Adipocyte (in vitro differentiated cells): ENCODE results near the gene ACAP2.

Experiments used
- DNase-seq: peaks from one replicate; pipeline ENCODE4 v3.0.0-alpha.2; 2015; ENCODE audit warnings: low read depth
- H3K27me3 ChIP-seq: replicated peaks from 2 replicates; pipeline ENCODE4 v1.7.0; 2013; ENCODE audit warnings: mild to moderate bottlenecking, low read length, moderate library complexity; ENCODE audit not compliant: control insufficient read depth, insufficient read depth
- H3K36me3 ChIP-seq: 2 replicates; pipeline ENCODE4 v1.7.0; 2013; ENCODE audit warnings: low read length, mild to moderate bottlenecking, moderate library complexity; ENCODE audit not compliant: control insufficient read depth, insufficient read depth, severe bottlenecking
- H3K4me1 ChIP-seq: 2 replicates; pipeline ENCODE4 v1.7.0; 2013; ENCODE audit warnings: mild to moderate bottlenecking, low read length, moderate library complexity; ENCODE audit not compliant: control insufficient read depth, insufficient read depth
- H3K4me3 ChIP-seq: 2 replicates; pipeline ENCODE4 v1.7.0; 2013; ENCODE audit warnings: mild to moderate bottlenecking, low read length, moderate library complexity
- H3K9ac ChIP-seq: 2 replicates; pipeline ENCODE4 v1.7.0; 2013; ENCODE audit warnings: mild to moderate bottlenecking, low read length, moderate library complexity
- H3K9me3 ChIP-seq: 2 replicates; pipeline ENCODE4 v1.7.0; 2013; ENCODE audit warnings: mild to moderate bottlenecking, low read length, moderate library complexity; ENCODE audit not compliant: control insufficient read depth

ACAP2 gene

DNA sequence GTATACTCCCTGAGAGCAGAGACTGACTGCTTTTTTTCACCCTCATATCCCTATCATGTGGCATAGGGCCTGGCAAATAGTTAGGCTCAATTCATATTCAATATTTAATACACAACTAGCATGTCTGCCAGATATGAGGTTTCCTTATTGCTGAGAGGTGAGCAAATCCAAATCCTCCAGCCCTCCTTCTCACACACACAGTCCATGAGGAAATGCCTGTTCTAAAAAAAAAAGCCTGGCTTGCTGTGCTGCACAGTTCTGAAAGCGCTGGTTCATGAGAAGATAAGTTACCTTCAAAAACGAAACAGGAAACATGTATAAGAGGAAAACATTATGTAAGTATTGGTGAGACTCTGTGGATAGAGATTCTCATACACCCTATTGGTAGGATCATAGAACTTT, 15.5 kb upstream of the ACAP2 start:
- Histone ChIP-seq H3K9ac (no peak overlapping the region), H3K36me3 (no peaks in the 10 kb centered on the region), H3K27me3 (no peaks in the 10 kb centered on the region), H3K4me3 (no peak overlapping the region), H3K9me3 (no peaks in the 10 kb centered on the region), H3K4me1 (peaks cover 7% of the 10 kb centered on the region)
- no peak for DNase-seq

DNA sequence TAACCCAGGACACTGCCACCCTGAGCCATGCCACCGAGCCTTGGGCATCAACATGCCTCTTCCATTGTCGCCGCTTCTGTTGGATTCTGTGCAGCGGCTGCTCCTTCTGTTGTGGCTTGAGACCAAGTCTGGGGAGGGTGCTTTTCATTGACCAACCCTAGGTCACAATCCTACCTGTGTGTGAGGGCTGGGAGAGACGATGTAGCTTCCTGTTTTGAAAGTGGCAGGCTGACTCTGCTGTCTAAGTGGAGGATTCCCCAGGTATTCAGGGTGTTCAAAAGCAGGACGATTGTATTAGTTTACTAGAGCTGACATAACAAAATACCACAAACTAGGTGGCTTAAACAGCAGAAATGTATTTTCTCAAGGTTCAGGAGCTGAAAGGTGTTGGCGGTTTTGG, 13.0 kb upstream of the ACAP2 start:
- Histone ChIP-seq H3K4me3 (no peak overlapping the region), H3K27me3 (no peaks in the 10 kb centered on the region), H3K9me3 (no peaks in the 10 kb centered on the region), H3K9ac (no peak overlapping the region), H3K4me1 (peaks cover 8% of the 10 kb centered on the region), H3K36me3 (no peaks in the 10 kb centered on the region)
- DNase-seq, result no peak

DNA sequence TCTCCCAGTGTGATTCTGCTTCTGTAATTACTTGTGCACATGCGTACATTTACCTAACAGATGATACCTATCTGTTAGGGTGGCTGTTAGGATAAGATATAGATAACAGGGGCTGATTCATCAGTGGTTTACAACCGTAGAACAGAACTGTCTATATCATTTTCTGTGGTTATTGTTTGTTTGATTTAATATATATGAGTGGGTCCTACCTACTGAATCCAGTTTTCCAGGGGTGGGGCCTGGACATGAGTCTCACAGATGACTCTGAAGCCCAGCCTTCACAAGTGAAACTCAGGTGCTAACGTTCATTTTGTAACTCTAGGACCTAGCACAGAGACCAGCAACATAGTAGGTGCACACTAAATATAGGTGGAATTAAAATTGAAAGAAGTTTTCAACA, 10.4 kb upstream of the ACAP2 start:
- H3K9me3 ChIP-seq, result no peaks in the 10 kb centered on the region
- H3K36me3 ChIP-seq, result no peaks in the 10 kb centered on the region
- H3K9ac ChIP-seq, result no peak overlapping the region
- no peak for DNase-seq
- H3K27me3 ChIP-seq, result no peaks in the 10 kb centered on the region
- H3K4me1 ChIP-seq, result peaks cover 15% of the 10 kb centered on the region
- H3K4me3 ChIP-seq, result no peak overlapping the region

DNA sequence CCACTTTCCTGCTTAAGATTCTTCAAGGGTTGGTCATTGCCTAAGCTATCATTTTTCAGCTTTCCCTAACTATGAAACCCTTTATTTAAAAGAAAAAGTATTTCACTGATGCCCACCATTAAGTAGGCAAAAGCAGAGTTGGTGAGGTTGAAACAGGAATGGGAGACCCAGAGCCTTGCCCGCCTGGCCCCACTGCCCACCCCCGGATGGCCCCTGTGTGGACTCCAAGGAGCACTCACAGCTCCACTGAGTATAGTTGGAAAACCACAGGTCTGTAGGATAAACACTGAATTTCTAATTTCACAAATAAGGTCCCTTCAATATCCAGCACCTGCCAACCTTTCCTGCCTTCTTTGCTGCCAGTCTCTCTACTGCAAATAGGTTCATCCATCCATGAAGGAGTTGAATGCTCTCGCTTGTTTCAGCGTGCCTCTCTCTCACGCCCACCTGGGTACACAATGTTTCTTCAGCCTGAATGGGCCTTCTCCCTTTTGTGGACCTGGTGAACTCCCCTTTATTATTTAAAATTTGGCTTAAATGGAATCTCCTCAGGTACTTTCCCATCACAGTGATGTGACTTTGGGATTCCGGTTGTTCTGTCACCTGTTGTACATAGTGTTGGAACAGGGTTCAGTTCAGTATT, 8.7 kb upstream of the ACAP2 start:
- Histone ChIP-seq H3K9me3 (no peaks in the 10 kb centered on the region), H3K36me3 (no peaks in the 10 kb centered on the region), H3K9ac (peak overlapping the region; percentile 45), H3K4me1 (peaks cover 15% of the 10 kb centered on the region), H3K27me3 (no peaks in the 10 kb centered on the region), H3K4me3 (no peak overlapping the region)
- no peak for DNase-seq

DNA sequence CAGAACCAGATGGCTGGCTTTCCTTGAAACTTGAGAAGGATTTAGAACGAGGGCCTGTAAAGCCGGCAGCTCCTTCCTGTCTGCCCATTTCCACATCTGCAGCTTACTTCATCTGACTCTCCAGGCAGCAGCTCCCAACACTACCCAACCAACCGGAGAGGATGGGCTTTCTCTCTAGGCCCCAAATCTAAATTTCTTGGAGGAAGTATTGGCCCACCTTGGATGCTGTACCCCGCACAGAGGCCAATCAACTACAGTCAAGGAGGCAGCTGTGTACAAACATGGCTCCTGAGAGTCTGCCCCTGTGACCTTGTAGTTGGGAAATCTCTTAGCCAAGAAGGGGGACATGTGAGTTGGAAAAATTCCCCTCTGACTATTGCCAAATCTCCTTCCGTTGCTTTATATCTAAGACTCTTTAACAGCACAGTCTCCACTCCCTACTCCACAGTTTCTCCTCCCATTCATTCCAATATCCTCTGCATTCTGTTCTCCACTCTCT, 8.0 kb upstream of the ACAP2 start:
- Histone ChIP-seq H3K9ac (peak overlapping the region; percentile 67), H3K4me3 (peak overlapping the region; percentile 55), H3K36me3 (no peaks in the 10 kb centered on the region), H3K27me3 (no peaks in the 10 kb centered on the region), H3K9me3 (no peaks in the 10 kb centered on the region), H3K4me1 (peaks cover 15% of the 10 kb centered on the region)
- DNase-seq, result peak; percentile 93

DNA sequence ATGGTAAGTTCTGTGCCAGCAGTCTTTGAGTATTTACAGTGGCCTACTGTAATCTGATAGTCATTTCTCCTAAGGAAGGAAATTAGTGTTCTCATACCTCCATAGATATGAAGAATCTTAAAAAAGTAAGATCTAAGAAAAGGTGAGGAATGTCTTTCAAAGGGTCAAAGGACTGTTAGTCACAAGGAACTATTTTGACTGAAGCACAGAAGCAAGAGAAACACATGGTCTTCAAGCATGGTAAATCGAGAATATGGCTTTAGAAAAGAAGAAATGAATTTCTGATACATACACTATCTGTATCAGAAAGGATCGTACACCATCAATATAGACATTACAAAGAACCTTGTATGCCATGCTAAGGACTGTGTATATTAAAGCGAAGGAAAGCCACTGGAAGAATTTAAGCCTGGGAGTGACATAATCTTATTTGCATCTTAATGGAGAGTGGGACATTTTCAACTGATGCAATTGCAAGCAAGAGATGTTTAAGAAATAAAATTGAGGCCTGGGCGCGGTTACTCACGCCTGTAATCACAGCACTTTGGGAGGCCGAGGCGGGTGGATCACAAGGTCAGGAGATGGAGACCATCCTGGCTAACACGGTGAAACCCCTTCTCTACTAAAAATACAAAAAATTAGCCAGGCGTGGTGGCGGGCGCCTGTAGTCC, 5.5 kb upstream of the ACAP2 start:
- no peak overlapping the region for H3K9ac ChIP-seq
- DNase-seq, result no peak
- H3K4me1 ChIP-seq, result peaks cover 20% of the 10 kb centered on the region
- no peaks in the 10 kb centered on the region for H3K36me3 ChIP-seq
- no peaks in the 10 kb centered on the region for H3K9me3 ChIP-seq
- H3K27me3 ChIP-seq, result no peaks in the 10 kb centered on the region
- H3K4me3 ChIP-seq, result no peak overlapping the region

DNA sequence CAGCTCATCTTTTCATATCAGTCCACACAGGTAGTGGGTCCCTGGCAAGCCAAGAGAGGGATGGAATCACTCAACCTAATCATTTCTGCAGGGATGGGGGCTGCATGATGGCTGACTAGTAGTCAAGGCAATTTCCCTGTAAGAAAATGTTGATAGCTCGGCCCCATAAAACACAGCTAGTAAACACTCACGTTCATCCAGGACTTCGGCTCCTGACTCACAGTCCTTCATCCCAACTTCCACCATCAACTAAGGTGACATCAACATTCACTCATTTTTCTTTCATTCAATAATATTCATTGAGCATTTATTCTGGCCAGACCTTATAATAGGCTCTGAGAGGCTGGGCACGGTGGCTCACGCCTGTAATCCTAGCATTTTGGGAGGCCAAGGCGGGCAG, 4.4 kb upstream of the ACAP2 start:
- Histone ChIP-seq H3K36me3 (no peaks in the 10 kb centered on the region), H3K4me3 (no peak overlapping the region), H3K4me1 (peaks cover 21% of the 10 kb centered on the region), H3K27me3 (no peaks in the 10 kb centered on the region), H3K9ac (no peak overlapping the region), H3K9me3 (no peaks in the 10 kb centered on the region)
- no peak for DNase-seq

DNA sequence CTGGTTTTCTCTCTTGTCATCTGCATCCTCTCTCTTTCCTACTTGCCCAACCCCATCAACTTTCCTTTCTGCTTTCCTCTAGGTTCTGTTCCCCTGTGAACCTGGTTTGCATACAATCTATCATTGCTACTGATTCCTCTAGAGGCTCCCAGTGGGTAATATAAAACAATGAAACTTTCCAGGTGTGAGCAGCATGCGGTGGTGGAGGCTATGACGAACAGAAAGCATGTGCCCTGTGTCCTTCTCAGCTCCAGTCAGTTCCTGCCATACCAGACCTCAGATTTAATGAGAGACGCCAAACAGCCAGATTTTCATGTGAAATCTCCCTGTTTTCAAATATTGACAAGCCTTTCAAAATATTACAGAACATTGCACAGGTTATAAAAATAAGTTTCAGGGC, 3.5 kb upstream of the ACAP2 start:
- no peak for DNase-seq
- H3K27me3 ChIP-seq, result no peaks in the 10 kb centered on the region

DNA sequence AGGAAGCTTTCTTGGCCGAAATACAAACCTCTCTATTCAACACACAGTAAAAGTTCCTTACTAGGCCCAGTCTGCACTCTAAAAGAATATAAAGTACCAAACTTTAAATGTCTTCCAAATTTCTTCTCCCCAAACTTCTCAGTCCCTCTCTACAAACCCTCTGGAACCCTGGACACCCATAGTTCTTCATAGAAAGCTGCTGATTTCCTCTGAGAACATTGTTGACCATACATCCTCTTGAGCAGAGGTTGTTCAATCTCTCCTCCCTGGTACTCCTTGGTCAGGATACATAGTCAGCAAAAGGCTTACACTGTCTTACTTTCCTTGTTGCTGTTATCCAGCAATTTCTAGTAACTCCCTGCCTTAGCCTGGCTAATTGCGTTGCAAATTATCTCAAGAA, 3.1 kb upstream of the ACAP2 start:
- Histone ChIP-seq H3K4me1 (peaks cover 15% of the 10 kb centered on the region), H3K4me3 (no peak overlapping the region), H3K9me3 (no peaks in the 10 kb centered on the region), H3K9ac (no peak overlapping the region), H3K36me3 (no peaks in the 10 kb centered on the region), H3K27me3 (no peaks in the 10 kb centered on the region)
- no peak for DNase-seq

More for the DNA sequence above, 3.5 kb upstream of the ACAP2 start:
- H3K9me3 ChIP-seq, result no peaks in the 10 kb centered on the region
- no peak overlapping the region for H3K4me3 ChIP-seq
- no peaks in the 10 kb centered on the region for H3K36me3 ChIP-seq
- no peak overlapping the region for H3K9ac ChIP-seq
- H3K4me1 ChIP-seq, result peaks cover 17% of the 10 kb centered on the region

DNA sequence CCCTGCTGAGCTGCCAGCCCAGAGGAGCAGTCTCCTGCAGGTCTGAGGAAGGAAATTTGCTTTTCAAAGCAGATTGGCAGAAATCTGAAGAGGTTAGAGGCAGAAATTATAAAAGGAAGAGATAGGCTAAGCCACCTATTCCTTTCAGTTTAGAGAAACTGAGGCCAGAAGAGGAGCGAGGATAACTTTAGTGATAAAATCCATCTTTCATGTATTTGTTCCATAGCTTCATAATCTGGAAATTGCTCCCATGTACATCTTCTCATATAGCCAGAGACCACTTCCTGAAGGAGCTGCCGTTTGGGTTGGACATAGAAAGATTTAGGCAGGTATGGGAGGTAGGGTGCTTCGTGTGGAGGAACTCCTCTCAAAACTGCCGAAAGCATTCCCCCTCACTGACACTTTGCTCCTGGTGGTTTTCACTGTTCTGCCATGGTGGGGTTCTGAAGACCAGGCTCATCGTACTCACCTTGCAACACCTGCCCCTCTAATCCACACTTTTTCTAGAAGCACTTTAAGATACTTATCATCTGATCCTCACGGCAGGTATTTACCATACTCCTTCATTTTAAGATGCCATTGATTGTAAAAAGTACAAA, 670 bp upstream of the ACAP2 start:
- H3K4me1 ChIP-seq, result peaks cover 20% of the 10 kb centered on the region
- no peaks in the 10 kb centered on the region for H3K36me3 ChIP-seq
- H3K27me3 ChIP-seq, result no peaks in the 10 kb centered on the region
- no peaks in the 10 kb centered on the region for H3K9me3 ChIP-seq
- peak overlapping the region; percentile 90 for H3K9ac ChIP-seq
- peak overlapping the region; percentile 78 for H3K4me3 ChIP-seq
- no peak for DNase-seq

DNA sequence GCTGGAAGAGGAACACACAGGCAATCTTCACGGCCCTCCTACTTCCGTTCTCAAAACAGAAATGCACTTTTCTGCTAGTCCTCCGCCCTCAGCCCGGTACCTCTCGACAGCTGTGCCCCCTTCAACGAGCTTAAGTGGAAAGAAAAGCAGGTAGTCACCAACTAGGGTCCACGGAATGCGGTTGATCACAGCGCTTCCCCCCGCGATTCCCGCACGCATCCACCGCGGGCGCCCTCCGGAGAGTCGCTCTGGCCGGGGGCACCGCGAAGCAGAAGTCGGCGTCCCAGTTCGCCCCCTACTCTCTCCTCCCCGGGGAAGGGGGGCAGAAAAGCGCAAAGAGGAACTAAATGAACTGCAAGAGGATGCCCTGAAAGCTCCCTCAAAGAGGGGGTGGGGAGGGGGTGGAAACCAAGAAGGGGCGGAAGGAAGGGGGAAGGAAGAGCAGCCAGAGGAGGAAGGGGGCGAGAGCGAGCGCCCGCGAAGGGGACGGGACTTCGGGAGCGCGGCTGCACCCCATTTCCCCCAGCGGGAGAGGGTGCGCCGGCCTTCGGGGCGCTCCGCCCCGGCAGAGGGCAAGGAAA, 738 bp downstream of the ACAP2 start:
- no peaks in the 10 kb centered on the region for H3K27me3 ChIP-seq
- no peaks in the 10 kb centered on the region for H3K9me3 ChIP-seq
- peaks cover 20% of the 10 kb centered on the region for H3K4me1 ChIP-seq
- H3K36me3 ChIP-seq, result no peaks in the 10 kb centered on the region
- DNase-seq, result peak; percentile 67
- H3K4me3 ChIP-seq, result peak overlapping the region; percentile 96
- H3K9ac ChIP-seq, result peak overlapping the region; percentile 97
